Iris pigment epithelial cell (primary cell): ENCODE results near the gene KRT77.
A peak's percentile ranks its signal among the peaks of the same experiment; 100 is the strongest.
"Not testable (repeated sequence)": the region's sequence is repeated elsewhere in the genome, so short reads cannot be mapped to it uniquely, and the experiment has no call there.

ENCODE experiments used
- DNase-seq: peaks from one replicate; pipeline ENCODE4 v3.0.0-alpha.2; 2011; ENCODE audit warnings: low read depth

The KRT77 gene

DNA sequence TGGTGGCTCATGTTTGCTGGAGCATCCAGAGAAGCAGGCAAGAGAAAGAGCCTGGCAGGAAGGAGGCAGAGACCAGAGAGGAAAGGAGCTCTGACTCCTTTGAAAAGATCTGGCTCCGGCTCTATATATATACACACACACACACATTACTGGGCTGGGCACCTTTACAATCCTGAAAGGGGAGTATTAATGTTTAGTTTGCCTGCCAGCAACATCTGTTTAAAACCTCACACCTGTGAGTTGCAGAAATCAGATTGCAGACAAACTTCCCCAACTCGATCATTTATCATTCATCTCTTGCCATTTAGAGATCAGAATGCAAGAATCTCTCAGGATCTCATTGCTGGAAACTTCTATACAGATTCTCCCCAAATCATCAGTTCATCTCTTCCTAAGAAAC lies at the start of gene KRT77:
TSS of gene KRT77 (minus strand) at position 101 of the 400 bp plus-strand sequence. CDS start at position 11, 90 bp downstream.
- DNase-seq = no peak

GRCh38 chr12:52752516-52752915 lies 49.2 kb upstream of the KRT77 start:
- DNase-seq = no peak

DNA sequence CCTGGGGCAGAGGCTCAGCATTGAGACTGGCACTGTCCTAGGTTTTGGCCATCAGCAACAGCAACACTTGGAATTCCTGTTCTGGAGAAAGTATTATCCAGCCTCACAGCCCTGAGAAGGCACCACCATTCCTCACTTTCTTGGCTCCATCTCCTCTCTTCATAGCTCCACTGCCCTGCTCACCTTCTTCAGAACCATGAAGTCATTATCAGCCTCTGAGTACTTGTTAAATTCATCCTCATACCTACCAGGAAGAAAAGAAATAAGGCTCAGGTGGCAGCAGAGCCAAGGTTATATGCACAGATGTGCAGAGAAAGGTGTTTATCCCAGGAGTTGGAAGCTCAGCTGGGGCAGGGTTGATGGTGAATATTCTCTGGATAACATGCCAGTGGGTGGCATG lies 48.5 kb upstream of the KRT77 start:
- no peak for DNase-seq

DNA sequence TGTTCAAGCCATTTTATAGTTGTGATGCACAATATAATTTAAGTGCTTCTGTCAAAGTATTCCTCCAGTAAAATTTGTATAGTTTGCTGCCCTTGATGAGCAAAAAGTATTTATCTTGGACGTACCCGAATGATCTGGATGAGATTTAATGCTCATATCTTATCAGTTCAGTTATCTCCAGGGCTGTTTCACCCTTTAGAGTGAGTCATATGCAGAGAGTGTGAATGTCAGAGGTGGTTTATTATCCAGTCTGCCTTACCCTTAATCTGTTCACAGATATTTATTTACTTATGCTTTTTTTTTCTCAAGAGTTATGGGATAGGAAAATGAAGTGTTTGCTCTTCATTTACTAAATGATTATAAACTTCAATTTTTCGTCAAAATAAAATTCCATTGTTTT lies 47.2 kb upstream of the KRT77 start:
- DNase-seq = not testable (repeated sequence)

DNA sequence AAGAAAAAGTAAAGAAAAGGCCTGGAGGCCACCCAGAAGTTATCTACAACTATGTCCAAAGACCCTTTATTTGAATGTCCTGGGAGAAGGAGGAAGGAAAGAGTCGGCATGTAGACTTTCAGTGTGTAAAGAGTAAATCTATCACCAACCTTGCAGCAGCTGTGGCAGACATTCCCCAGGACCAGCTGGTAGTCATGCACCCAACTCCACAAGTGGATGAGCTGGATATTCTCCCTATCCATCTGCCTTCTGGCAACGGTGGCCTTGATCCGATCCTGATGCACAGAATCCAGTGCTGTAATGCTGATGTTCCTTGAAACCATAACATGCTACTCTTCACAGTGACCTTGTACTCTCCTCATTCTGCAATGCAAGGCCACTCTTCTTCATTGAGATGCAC lies 46.5 kb upstream of the KRT77 start:
- DNase-seq = no peak

DNA sequence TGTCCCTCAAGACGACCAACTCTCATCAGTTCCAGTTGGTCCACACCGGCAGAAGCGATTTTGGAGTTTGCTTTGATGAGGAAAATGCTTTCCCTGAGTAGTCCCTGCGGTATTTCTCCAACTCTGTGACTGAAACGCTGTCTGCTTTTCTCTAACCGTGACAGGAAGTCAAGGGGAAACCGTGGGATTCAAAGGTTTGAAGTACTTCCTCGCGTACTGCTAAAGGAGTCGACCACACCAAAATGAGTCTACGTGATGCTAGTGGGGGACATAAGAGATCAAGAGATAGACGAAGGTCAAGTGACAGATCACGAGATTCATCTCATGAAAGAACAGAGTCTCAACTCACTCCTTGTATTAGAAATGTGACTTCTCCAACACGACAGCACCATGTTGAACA lies 45.3 kb upstream of the KRT77 start:
- no peak for DNase-seq

- no peak for DNase-seq
These were observed 42.2 kb upstream of the KRT77 start for GRCh38 chr12:52745554-52745953.

- DNase-seq = no peak
These were observed 41.3 kb upstream of the KRT77 start for GRCh38 chr12:52744493-52745156.

GRCh38 chr12:52742822-52743457 lies 39.6 kb upstream of the KRT77 start:
- DNase-seq = no peak

DNA sequence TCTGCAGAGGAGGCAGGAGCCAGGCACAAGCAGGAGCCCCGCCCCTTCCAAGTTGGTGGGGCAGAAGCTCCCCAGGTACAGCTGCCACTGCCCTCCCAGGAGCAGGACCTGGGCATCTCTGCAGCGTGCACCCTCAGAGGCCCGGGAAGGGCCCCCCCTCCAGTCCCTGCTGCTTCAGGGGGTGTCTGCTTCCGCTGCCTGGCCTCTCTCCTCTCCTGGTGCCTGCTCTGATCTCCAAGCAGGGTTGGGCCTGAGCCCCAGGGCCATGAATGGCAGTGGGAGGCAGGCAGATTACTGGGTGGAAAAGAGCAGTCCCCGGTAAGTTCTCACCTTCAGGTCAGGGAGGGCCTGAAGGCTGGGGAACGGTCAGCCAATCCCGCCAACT lies 38.9 kb upstream of the KRT77 start:
- DNase-seq = no peak

- peak; percentile 30 for DNase-seq
These were observed 38.3 kb upstream of the KRT77 start for GRCh38 chr12:52741375-52742195.

GRCh38 chr12:52740584-52740983 lies 37.3 kb upstream of the KRT77 start:
- peak; percentile 15 for DNase-seq

DNA sequence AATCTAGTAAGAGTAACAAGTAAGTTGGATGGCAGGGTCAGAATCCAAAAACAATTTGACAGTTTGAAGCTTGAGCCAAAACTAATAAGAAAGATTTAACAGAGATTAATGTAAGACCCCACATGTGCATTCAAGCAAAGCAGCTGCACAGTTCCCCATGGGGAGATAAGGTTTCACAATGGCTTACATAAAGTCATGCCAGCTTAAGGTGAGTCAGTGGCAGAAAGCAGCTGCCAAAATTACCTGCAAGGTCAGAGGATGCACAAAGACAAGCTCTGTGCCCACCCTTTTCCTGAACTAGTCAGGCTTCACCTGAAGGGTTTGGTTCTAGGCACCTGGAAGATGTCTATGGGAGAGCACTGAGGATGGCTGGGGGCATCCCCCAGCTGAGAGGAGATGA lies 36.6 kb upstream of the KRT77 start:
- no peak for DNase-seq

GRCh38 chr12:52735816-52736632 lies 32.7 kb upstream of the KRT77 start:
- DNase-seq = no peak

DNA sequence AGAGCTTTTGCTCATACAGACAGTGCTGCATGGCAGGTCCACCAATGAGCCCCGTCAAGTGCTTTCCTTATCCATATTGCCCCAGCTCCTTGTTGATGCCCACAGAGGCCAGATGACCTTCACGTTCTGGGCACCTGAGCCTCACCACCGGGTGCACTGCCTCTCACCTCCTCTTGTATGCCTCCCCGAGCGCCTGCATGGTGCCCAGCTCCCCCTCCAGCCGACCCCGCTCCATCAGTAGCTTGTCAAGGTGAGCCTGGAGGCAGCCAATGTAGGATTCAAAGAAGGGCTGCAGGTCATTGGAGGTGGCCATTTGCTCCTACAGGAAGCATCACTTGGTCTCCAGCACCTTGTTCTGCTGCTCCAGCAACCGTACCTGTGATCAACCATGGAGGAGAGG lies 31.8 kb upstream of the KRT77 start:
- no peak for DNase-seq

DNA sequence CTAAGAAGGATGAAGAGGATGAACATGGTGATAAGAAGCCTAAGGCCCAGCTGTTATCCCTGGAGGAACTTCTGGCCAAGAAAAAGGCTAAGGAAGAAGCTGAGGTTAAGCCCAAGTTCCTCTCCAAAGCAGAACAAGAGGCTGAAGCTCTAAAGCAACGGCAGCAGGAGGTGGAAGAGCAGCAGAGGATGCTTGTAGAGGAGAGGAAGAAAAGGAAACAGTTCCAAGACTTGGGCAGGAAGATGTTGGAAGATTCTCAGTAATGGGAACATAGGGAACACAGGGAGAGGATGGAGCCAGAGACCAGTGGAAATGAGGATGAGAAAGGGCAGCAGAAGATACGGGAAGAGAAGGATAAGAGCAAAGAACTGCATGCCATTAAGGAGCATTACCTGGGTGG lies 27.5 kb upstream of the KRT77 start:
- DNase-seq = no peak

DNA sequence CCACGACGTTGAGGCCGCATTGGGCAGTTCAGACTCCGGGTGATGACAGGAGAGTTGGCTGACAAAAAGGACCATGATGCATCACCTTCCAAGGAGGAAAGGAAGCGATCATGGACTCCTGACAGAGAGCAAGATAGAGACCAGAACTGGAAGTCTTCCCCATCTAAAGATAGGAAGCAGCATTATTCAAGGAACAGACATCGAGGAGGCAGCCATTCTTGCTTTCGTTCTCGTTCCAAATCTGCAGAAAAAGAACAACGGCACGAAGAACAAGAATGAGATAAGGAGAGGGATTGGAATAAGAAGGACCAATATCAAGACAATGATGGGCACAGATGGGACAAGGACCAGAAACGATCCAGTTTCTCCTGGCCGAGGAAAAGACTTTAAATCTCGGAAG lies 27.1 kb upstream of the KRT77 start:
- DNase-seq = no peak

DNA sequence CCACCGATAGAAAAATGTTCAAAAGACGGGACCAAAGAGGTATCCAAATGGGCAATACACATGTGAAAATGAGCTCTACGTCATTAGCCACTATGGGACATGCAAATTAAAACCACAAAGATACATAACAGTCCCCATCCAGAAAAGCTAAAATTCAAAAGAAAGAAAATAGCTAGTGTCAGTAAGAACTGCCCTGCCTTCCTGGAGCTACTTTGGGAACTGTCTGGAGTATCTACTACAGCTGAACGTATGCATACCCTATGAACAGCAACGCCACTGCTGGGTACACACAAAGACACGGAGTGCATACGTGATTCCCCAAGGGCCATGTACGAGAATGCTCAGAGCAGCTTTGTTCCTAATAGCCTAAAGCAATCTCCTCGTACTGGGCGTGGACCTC lies 25.8 kb upstream of the KRT77 start:
- no peak for DNase-seq

- DNase-seq = no peak
These were observed 25.1 kb upstream of the KRT77 start for GRCh38 chr12:52728374-52728773.

- no peak for DNase-seq
These were observed 23.7 kb upstream of the KRT77 start for GRCh38 chr12:52727037-52727436.

DNA sequence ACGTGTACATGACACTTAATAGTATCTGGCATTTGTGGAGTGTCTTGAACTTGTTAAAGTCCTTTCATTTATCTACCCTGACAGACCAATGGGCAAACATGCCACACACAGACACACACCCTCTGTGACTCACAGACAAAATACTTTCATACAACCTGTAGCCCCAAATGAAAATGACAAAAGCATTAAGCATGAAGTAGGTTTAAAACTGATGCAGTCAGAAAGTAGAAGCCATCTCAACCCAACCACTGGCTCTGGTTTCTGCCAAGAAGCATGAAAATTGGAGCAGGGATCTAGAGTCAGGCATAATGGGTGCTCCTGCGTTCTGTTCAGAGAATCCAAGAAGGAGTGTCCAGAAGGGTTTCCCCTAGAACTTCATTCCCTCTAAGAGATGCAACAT lies 23.1 kb upstream of the KRT77 start:
- no peak for DNase-seq

- no peak for DNase-seq
These were observed 21.1 kb upstream of the KRT77 start for GRCh38 chr12:52724384-52724783.
